Prostate gland (tissue), 2 donors: ENCODE data around the gene MED22.

Source experiments
- POLR2A ChIP-seq: fragments of 450-650 bp; IDR thresholded peaks from one replicate; pipeline ENCODE4 v1.6.1; 2016; ENCODE audit warnings: antibody characterized with exemption, mild to moderate bottlenecking
- POLR2AphosphoS5 ChIP-seq: sonication (generic); formaldehyde crosslinking; IDR thresholded peaks from one replicate; pipeline ENCODE4 v1.6.1; 2017; ENCODE audit warnings: antibody characterized with exemption
- TF ChIP-seq, protein P1 (sequence below), 4 experiments: fragments of 200-600 bp in 2 of 4; fragments of 450-650 bp in 2 of 4; sonication (generic) in 2 of 4; IDR thresholded peaks; 1 replicate in 3 of 4; 2 replicates in 1 of 4; pipeline ENCODE4 v1.5.1; 2016 to 2019; ENCODE audit warnings: antibody characterized with exemption in 4 of 4, mild to moderate bottlenecking in 2 of 4, moderate library complexity in 2 of 4

DNA sequence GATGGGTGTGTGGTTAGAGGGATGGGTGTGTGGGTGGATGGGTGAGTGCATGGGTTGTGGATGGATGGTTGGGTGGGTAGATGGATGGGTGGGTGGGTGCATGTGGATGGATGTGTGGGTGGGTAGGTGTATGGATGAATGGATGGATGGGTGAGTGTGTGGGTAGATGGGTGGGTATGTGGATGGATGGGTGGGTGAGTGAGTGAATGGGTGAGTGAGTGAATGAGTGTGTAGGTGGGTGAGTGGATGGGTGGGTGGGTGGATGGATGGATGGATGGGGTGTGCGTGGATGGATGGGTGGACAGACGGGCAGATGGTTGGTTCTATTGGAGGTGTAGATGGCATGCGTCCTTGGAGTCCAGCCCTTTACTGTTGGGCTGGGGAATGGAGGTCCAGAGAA, 45.5 kb upstream of the MED22 start:
- TF ChIP-seq, protein P1, sequence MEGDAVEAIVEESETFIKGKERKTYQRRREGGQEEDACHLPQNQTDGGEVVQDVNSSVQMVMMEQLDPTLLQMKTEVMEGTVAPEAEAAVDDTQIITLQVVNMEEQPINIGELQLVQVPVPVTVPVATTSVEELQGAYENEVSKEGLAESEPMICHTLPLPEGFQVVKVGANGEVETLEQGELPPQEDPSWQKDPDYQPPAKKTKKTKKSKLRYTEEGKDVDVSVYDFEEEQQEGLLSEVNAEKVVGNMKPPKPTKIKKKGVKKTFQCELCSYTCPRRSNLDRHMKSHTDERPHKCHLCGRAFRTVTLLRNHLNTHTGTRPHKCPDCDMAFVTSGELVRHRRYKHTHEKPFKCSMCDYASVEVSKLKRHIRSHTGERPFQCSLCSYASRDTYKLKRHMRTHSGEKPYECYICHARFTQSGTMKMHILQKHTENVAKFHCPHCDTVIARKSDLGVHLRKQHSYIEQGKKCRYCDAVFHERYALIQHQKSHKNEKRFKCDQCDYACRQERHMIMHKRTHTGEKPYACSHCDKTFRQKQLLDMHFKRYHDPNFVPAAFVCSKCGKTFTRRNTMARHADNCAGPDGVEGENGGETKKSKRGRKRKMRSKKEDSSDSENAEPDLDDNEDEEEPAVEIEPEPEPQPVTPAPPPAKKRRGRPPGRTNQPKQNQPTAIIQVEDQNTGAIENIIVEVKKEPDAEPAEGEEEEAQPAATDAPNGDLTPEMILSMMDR (IDR thresholded peaks at IDR 0.05), result no peak
- no peak for TF ChIP-seq POLR2A
- no peak for TF ChIP-seq POLR2AphosphoS5
